K562 (cell line): ENCODE data around the gene NAPB. TPM values are rescaled to one million over a fixed set of nuclear protein-coding genes. Genes with fewer than 3 reads are reported as not detected.
A peak's percentile ranks its signal among the peaks of the same experiment; 100 is the strongest.

Source experiments
- ATAC-seq: fragments of 200-7000 bp; cut with Tn5 transposase; 3 replicates; pipeline ENCODE4 v1.9.1; 2020; ENCODE audit warnings: moderate library complexity
- BruUV-seq: library from RNA; stranded (reverse); fragments of 400-500 nt; replicated peaks from 2 replicates; lab custom pipeline; 2021; lab: Mats Ljungman, UMichigan
- CTCF ChIA-PET: fragments of 300-600 bp; formaldehyde crosslinking; extraction: SDS; loops from one replicate; lab custom pipeline; 2021; ENCODE audit warnings: low intra/inter-chr PET ratio; lab: Yijun Ruan, JAX
- POLR2A ChIA-PET: fragments of 300-600, 350-650 bp; sonication (Branson Sonifier 250); formaldehyde crosslinking; extraction: SDS; loops from one replicate; lab custom pipeline; 2021; ENCODE audit warnings: antibody characterized with exemption, inconsistent platforms; lab: Yijun Ruan, JAX
- DNase-seq, 4 experiments: peaks; one replicate each; pipeline versions ENCODE4 v3.0.0 to v3.0.0-alpha.2; 2011 to 2018; ENCODE audit warnings: low spot score in 3 of 4, mixed read lengths in 3 of 4; ENCODE audit errors: extremely low read depth in 1 of 4
- FAIRE-seq: peaks from 2 replicates; lab custom pipeline; 2011; peaks lifted over from hg19 to GRCh38; lab: Jason Lieb, UNC
- H2AFZ ChIP-seq: 2 replicates; pipeline ENCODE4 v1.6.0; 2011; ENCODE audit warnings: low read depth, low read length, control low read depth, inconsistent platforms
- H3K27ac ChIP-seq: fragments of 200-600 bp; 3 replicates; pipeline ENCODE4 v1.8.0; 2011; ENCODE audit warnings: low read depth, mild to moderate bottlenecking, control low read depth, inconsistent platforms, low read length, moderate library complexity, mixed read lengths; ENCODE audit errors: extremely low read depth
- H3K27me3 ChIP-seq, 2 experiments: fragments of 300-600 bp in 1 of 2; 2 replicates in 1 of 2; 3 replicates in 1 of 2; pipeline versions ENCODE4 v1.6.0 to v1.8.0; 2011; ENCODE audit warnings: inconsistent platforms in 2 of 2, low read length in 2 of 2, mild to moderate bottlenecking in 1 of 2, mixed read lengths in 1 of 2, moderate library complexity in 1 of 2; ENCODE audit not compliant: control insufficient read depth in 2 of 2, insufficient read depth in 2 of 2
- H3K36me3 ChIP-seq: fragments of 300-600 bp; 3 replicates; pipeline ENCODE4 v1.8.0; 2011; ENCODE audit warnings: mild to moderate bottlenecking, low read length, inconsistent platforms; ENCODE audit not compliant: control insufficient read depth, insufficient read depth
- H3K4me1 ChIP-seq, 2 experiments: fragments of 200-600 bp in 1 of 2; replicated peaks in 1 of 2; 2 replicates in 1 of 2; 3 replicates in 1 of 2; pipeline versions ENCODE4 v1.5.1 to v1.8.0; 2011; ENCODE audit warnings: inconsistent platforms in 2 of 2, low read length in 2 of 2, mild to moderate bottlenecking in 1 of 2, mixed read lengths in 1 of 2, moderate library complexity in 1 of 2; ENCODE audit not compliant: control insufficient read depth in 2 of 2, insufficient read depth in 2 of 2
- H3K4me2 ChIP-seq: 2 replicates; pipeline ENCODE4 v1.6.1; 2011; ENCODE audit warnings: low read length, control low read depth, inconsistent platforms, mixed read lengths; ENCODE audit not compliant: insufficient read depth
- H3K4me3 ChIP-seq: fragments of 200-600 bp; sonication (generic), shearing (Covaris generic); 2 replicates; pipeline ENCODE4 v1.5.1; 2016; ENCODE audit warnings: control low read depth, inconsistent platforms
- H3K79me2 ChIP-seq: fragments of 200-600 bp; 3 replicates; pipeline ENCODE4 v1.8.0; 2011; ENCODE audit warnings: low read length, inconsistent platforms; ENCODE audit not compliant: control insufficient read depth, insufficient read depth
- H3K9ac ChIP-seq, 2 experiments: 2 replicates each; pipeline versions ENCODE4 v1.6.0 to v1.6.1; 2011; ENCODE audit warnings: low read depth in 2 of 2, low read length in 2 of 2, control low read depth in 1 of 2, inconsistent platforms in 1 of 2, mild to moderate bottlenecking in 1 of 2, mixed read lengths in 1 of 2; ENCODE audit not compliant: insufficient read depth in 1 of 2
- H3K9me1 ChIP-seq: one replicate; pipeline ENCODE4 v1.6.0; 2011; ENCODE audit warnings: inconsistent platforms, mild to moderate bottlenecking, low read length, moderate library complexity; ENCODE audit not compliant: control insufficient read depth, insufficient read depth
- H3K9me3 ChIP-seq: replicated peaks from 2 replicates; pipeline ENCODE4 v1.5.1; 2011; ENCODE audit warnings: low read depth, low read length, inconsistent platforms; ENCODE audit not compliant: control insufficient read depth, insufficient read depth
- H4K20me1 ChIP-seq: replicated peaks from 2 replicates; pipeline ENCODE4 v1.6.1; 2011; ENCODE audit warnings: low read length, inconsistent platforms, mixed read lengths; ENCODE audit not compliant: control insufficient read depth, insufficient read depth
- C11orf30 ChIP-seq: fragments of 450-650 bp; IDR thresholded peaks from 2 replicates; pipeline ENCODE4 v1.6.1; 2016; ENCODE audit warnings: low read depth, mild to moderate bottlenecking
- KDM4B ChIP-seq, 2 experiments: fragments of 450-650 bp in 1 of 2; sonication (generic) in 1 of 2; IDR thresholded peaks; 2 replicates each; pipeline ENCODE4 v1.6.1; 2016 to 2017; ENCODE audit warnings: borderline replicate concordance in 2 of 2, antibody characterized with exemption in 1 of 2, low read depth in 1 of 2, mild to moderate bottlenecking in 1 of 2
- MAFF ChIP-seq: IDR thresholded peaks from 2 replicates; pipeline ENCODE4 v1.6.1; 2012; ENCODE audit warnings: low read length, improper control_type of control experiment
- MAFG ChIP-seq: fragments of 450-650 bp; conservative IDR thresholded peaks from 2 replicates; pipeline ENCODE4 v1.6.1; 2016; ENCODE audit warnings: missing genetic modification characterization, missing compliant biosample characterization
- RBM25 ChIP-seq: fragments of 200-400 bp; formaldehyde crosslinking; IDR thresholded peaks from 2 replicates; pipeline ENCODE4 v1.6.1; 2018; ENCODE audit warnings: low read length, low read depth, moderate library complexity; ENCODE audit not compliant: severe bottlenecking
- ZNF316 ChIP-seq: fragments of 450-650 bp; IDR thresholded peaks from 2 replicates; pipeline ENCODE4 v1.6.1; 2016
- WGBS: fragments of 100-300 bp; shearing (Covaris generic); methylation state at CpG from one replicate; pipeline ENCODE4 v1.1.6; 2016; ENCODE audit warnings: low coverage, mixed read lengths; ENCODE audit not compliant: insufficient coverage; ENCODE audit errors: missing lambda C conversion rate; 5-methylcytosine and 5-hydroxymethylcytosine counted together
- in situ Hi-C: fragments of 300-500 bp; cut with MboI; formaldehyde crosslinking; loops from 4 replicates; pipeline ENCODE4 v1.15.0; 2018; ENCODE audit warnings: inconsistent platforms, mixed read lengths
- intact Hi-C: fragments of 100-400 bp; cut with micrococcal nuclease; formaldehyde crosslinking; loops from 2 replicates; pipeline ENCODE4 v1.14.2; 2022
- polyA plus RNA-seq, 8 experiments: library from polyadenylated mRNA; depleted of rRNA in 4 of 8; stranded (reverse) in 5 of 8; unstranded in 3 of 8; fragments of >200 nt; fragmentation: Nextera tagmentation in 2 of 8; fragmentation: Illumina TruSeq in 1 of 8; extraction: Ambion mirVana in 2 of 8; extraction: Trizol in 1 of 8; gene quantifications; 2 replicates each; pipeline versions ENCODE4 v1.2.1 to v1.2.3, GENCODE V29; 2011 to 2014; ENCODE audit warnings: inconsistent platforms in 1 of 8, missing spikeins in 1 of 8
- total RNA-seq, 7 experiments: library from RNA; depleted of rRNA in 6 of 7; stranded (reverse); fragments of >200 nt in 6 of 7; fragmentation: Illumina TruSeq in 2 of 7; extraction: Trizol in 2 of 7; gene quantifications; 2 replicates each; pipeline versions ENCODE4 v1.2.1 to v1.2.3, GENCODE V29; 2011 to 2021; ENCODE audit warnings: low replicate concordance in 1 of 7
- TF ChIP-seq, protein P1 (sequence below), 2 experiments: fragments of 450-650 bp; IDR thresholded peaks; 2 replicates each; pipeline ENCODE4 v1.6.1; 2018; ENCODE audit warnings: mild to moderate bottlenecking in 2 of 2, low read depth in 1 of 2; ENCODE audit not compliant: partially characterized antibody in 2 of 2

NAPB gene
- total and polyA plus RNA-seq, 9 of the 15 experiments (the other 6 are each of a cell fraction or from before 2014, with no cell fraction given): 1.4 to 7.7 (median 5.2) TPM

DNA sequence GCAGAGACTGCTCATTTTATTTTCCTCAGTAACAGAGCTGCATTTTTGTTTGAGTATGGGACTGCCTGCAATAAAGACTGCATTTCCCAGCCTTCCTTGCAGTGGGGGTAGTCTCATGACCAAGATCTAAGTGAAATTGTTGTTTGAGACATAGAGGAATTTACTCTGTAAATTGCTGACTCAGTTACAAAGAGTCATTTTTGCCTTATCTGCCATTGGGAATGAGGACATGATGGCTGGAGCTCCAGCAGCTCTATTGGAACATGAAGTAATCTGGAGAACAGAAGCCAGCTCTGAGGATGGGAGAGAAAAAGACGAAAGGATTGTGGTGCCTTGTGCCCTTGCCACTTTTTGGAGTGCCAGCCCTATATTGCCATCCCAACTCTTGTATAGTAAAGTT is 33.5 kb upstream of the NAPB start:
- Histone ChIP-seq H3K9me3 (no peaks in the 10 kb centered on the region), H3K9ac (no peak overlapping the region), H3K4me2 (no peak overlapping the region), H4K20me1 (no peaks in the 10 kb centered on the region), H3K4me1 (no peaks in the 10 kb centered on the region), H3K27ac (no peak overlapping the region), H2AFZ (no peak overlapping the region), H3K36me3 (no peaks in the 10 kb centered on the region), H3K27me3 (peaks cover 0 to 44% of the 10 kb centered on the region in 2 experiments; a peak in 4 of 5 replicates), H3K79me2 (no peaks in the 10 kb centered on the region), H3K4me3 (no peak overlapping the region), H3K9me1 (no peaks in the 10 kb centered on the region)
- TF ChIP-seq MAFF: peak; percentile 61
- TF ChIP-seq ZNF316: peak; percentile 68; the same call in 1 of the 2 replicates
- TF ChIP-seq, protein P1, sequence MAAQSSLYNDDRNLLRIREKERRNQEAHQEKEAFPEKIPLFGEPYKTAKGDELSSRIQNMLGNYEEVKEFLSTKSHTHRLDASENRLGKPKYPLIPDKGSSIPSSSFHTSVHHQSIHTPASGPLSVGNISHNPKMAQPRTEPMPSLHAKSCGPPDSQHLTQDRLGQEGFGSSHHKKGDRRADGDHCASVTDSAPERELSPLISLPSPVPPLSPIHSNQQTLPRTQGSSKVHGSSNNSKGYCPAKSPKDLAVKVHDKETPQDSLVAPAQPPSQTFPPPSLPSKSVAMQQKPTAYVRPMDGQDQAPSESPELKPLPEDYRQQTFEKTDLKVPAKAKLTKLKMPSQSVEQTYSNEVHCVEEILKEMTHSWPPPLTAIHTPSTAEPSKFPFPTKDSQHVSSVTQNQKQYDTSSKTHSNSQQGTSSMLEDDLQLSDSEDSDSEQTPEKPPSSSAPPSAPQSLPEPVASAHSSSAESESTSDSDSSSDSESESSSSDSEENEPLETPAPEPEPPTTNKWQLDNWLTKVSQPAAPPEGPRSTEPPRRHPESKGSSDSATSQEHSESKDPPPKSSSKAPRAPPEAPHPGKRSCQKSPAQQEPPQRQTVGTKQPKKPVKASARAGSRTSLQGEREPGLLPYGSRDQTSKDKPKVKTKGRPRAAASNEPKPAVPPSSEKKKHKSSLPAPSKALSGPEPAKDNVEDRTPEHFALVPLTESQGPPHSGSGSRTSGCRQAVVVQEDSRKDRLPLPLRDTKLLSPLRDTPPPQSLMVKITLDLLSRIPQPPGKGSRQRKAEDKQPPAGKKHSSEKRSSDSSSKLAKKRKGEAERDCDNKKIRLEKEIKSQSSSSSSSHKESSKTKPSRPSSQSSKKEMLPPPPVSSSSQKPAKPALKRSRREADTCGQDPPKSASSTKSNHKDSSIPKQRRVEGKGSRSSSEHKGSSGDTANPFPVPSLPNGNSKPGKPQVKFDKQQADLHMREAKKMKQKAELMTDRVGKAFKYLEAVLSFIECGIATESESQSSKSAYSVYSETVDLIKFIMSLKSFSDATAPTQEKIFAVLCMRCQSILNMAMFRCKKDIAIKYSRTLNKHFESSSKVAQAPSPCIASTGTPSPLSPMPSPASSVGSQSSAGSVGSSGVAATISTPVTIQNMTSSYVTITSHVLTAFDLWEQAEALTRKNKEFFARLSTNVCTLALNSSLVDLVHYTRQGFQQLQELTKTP (IDR thresholded peaks at IDR 0.05; ENCODE audit: low read depth in 1 of 2, partially characterized antibody in 2 of 2): no peak
- TF ChIP-seq KDM4B (IDR thresholded peaks at IDR 0.05; ENCODE audit: borderline replicate concordance in 2 of 2, low read depth in 1 of 2): no peak
- TF ChIP-seq C11orf30: peak; percentile 32
- 0 out of 2 replicates have a peak, but pooled peaks have one; percentile 22 for TF ChIP-seq MAFG (tag)
- peak; percentile 90 for TF ChIP-seq RBM25
- no peak for ATAC-seq
- CTCF ChIA-PET: no interaction called here
- intact Hi-C loops (no loop called here), in situ Hi-C loops (no loop called here)
- no peak for FAIRE-seq
- no TSS peak for BruUV-seq
- 0% methylated on average over 1 of the region's 1 CpG for WGBS
- DNase-seq: no peak
- POLR2A ChIA-PET: no interaction called here
